ENCODE data around the gene KLHDC10. TPM values are rescaled to one million over a fixed set of nuclear protein-coding genes. Genes with fewer than 3 reads are reported as not detected.

The KLHDC10 gene
- total and polyA plus RNA-seq, 2 donors from 2014 or later = 15.7 to 38.9 TPM

GRCh38 chr7:130022115-130022514 is 48.2 kb upstream of the KLHDC10 start:
- no peak for TF ChIP-seq CTCF (IDR thresholded peaks at IDR 0.05; ENCODE audit: borderline replicate concordance, extremely low read depth, insufficient read depth)
- Histone ChIP-seq H3K4me3 (ENCODE audit: low read length in 3 of 3) (no peak overlapping the region), H3K27me3 (ENCODE audit: control insufficient read depth, insufficient read depth, low read length) (no peaks in the 10 kb centered on the region), H3K36me3 (ENCODE audit: control insufficient read depth in 2 of 3, insufficient read depth in 3 of 3, low read length in 3 of 3) (peaks cover 4 to 43% (median 28%) of the 10 kb centered on the region in 3 donors), H3K9ac (ENCODE audit: low read length in 3 of 3) (no peak overlapping the region), H3K9me3 (ENCODE audit: control insufficient read depth in 2 of 3, insufficient read depth in 1 of 3, low read length in 3 of 3) (no peaks in the 10 kb centered on the region), H3K4me1 (ENCODE audit: control insufficient read depth in 2 of 3, insufficient read depth in 2 of 3, low read depth in 1 of 3, low read length in 3 of 3) (no peaks in the 10 kb centered on the region), H3K27ac (ENCODE audit: low read depth in 2 of 2, low read length in 2 of 2) (no peak overlapping the region)
- FAIRE-seq (no peak), DNase-seq (no peak)
- intact Hi-C loops (cut with DNase I) = no loop called here

GRCh38 chr7:130022623-130023175 is 47.6 kb upstream of the KLHDC10 start:
- no peak overlapping the region for H3K27ac ChIP-seq (ENCODE audit: low read depth in 2 of 2, low read length in 2 of 2)
- intact Hi-C loops (cut with DNase I) = no loop called here
- no peaks in the 10 kb centered on the region for H3K4me1 ChIP-seq (ENCODE audit: control insufficient read depth in 2 of 3, insufficient read depth in 2 of 3, low read depth in 1 of 3, low read length in 3 of 3)
- peaks cover 4 to 43% (median 31%) of the 10 kb centered on the region in 3 donors for H3K36me3 ChIP-seq (ENCODE audit: control insufficient read depth in 2 of 3, insufficient read depth in 3 of 3, low read length in 3 of 3)
- no peak for FAIRE-seq
- no peak overlapping the region for H3K9ac ChIP-seq (ENCODE audit: low read length in 3 of 3)
- no peaks in the 10 kb centered on the region for H3K9me3 ChIP-seq (ENCODE audit: control insufficient read depth in 2 of 3, insufficient read depth in 1 of 3, low read length in 3 of 3)
- TF ChIP-seq CTCF (IDR thresholded peaks at IDR 0.05; ENCODE audit: borderline replicate concordance, extremely low read depth, insufficient read depth) = no peak
- H3K4me3 ChIP-seq (ENCODE audit: low read length in 3 of 3) = no peak overlapping the region
- H3K27me3 ChIP-seq (ENCODE audit: control insufficient read depth, insufficient read depth, low read length) = no peaks in the 10 kb centered on the region
- DNase-seq = no peak

GRCh38 chr7:130024390-130024789 is 45.9 kb upstream of the KLHDC10 start:
- Histone ChIP-seq H3K36me3 (ENCODE audit: control insufficient read depth in 2 of 3, insufficient read depth in 3 of 3, low read length in 3 of 3) (peaks cover 4 to 32% (median 29%) of the 10 kb centered on the region in 3 donors), H3K4me1 (ENCODE audit: control insufficient read depth in 2 of 3, insufficient read depth in 2 of 3, low read depth in 1 of 3, low read length in 3 of 3) (no peaks in the 10 kb centered on the region), H3K9ac (ENCODE audit: low read length in 3 of 3) (no peak overlapping the region), H3K27me3 (ENCODE audit: control insufficient read depth, insufficient read depth, low read length) (no peaks in the 10 kb centered on the region), H3K9me3 (ENCODE audit: control insufficient read depth in 2 of 3, insufficient read depth in 1 of 3, low read length in 3 of 3) (no peaks in the 10 kb centered on the region), H3K4me3 (ENCODE audit: low read length in 3 of 3) (no peak overlapping the region), H3K27ac (ENCODE audit: low read depth in 2 of 2, low read length in 2 of 2) (no peak overlapping the region)
- no peak for TF ChIP-seq CTCF (IDR thresholded peaks at IDR 0.05; ENCODE audit: borderline replicate concordance, extremely low read depth, insufficient read depth)
- FAIRE-seq = no peak
- DNase-seq = no peak
- intact Hi-C loops (cut with DNase I) = no loop called here

GRCh38 chr7:130032698-130033097 is 37.6 kb upstream of the KLHDC10 start:
- H3K4me3 ChIP-seq (ENCODE audit: low read length in 3 of 3) = no peak overlapping the region
- no peak overlapping the region for H3K27ac ChIP-seq (ENCODE audit: low read depth in 2 of 2, low read length in 2 of 2)
- intact Hi-C loops (cut with DNase I) = no loop called here
- DNase-seq = no peak
- H3K9me3 ChIP-seq (ENCODE audit: control insufficient read depth in 2 of 3, insufficient read depth in 1 of 3, low read length in 3 of 3) = no peaks in the 10 kb centered on the region
- no peak for FAIRE-seq
- H3K36me3 ChIP-seq (ENCODE audit: control insufficient read depth in 2 of 3, insufficient read depth in 3 of 3, low read length in 3 of 3) = peaks cover 0 to 12% (median 7%) of the 10 kb centered on the region in 3 donors
- no peak overlapping the region for H3K9ac ChIP-seq (ENCODE audit: low read length in 3 of 3)
- no peaks in the 10 kb centered on the region for H3K27me3 ChIP-seq (ENCODE audit: control insufficient read depth, insufficient read depth, low read length)
- H3K4me1 ChIP-seq (ENCODE audit: control insufficient read depth in 2 of 3, insufficient read depth in 2 of 3, low read depth in 1 of 3, low read length in 3 of 3) = no peaks in the 10 kb centered on the region
- TF ChIP-seq CTCF (IDR thresholded peaks at IDR 0.05; ENCODE audit: borderline replicate concordance, extremely low read depth, insufficient read depth) = no peak

All from kidney (tissue), 14 donors.